NCI-H187 treated with DMSO at 0.1 percent for 48 hours (cell line): ENCODE measurements around the gene ACTN1.

ENCODE experiments used
- DNase-seq: peaks from one replicate; lab custom pipeline; 2025; lab: John Stamatoyannopoulos, UW

Gene ACTN1

DNA sequence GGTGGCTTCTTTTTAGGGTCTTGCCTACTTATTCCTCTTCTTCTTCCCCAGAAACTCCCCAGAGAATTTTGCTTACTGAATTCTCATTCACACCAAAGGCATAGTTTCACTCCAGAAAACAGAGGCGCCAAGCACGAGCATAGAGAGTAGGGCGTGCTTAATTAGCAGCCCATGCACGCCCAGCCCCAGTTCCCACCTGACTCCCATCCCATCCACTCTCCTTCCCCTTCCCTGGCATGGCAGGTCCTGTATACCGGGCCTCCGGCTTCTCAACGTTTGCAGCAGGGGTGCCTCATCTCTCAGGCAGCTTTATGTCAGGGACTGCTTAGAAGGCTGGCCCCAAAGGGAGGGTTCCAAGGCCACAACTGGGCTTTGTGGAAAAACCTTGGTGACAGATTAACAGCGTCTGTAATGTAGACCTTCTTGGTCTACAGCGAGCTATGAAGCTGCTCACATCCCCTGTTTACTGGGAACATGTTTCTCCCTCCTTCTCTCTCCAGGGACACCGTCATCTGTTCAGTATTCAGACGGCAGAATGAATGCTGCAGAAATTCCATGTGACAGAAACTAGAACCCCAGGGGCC is 62.7 kb downstream of the ACTN1 start:
- DNase-seq, result no peak

DNA sequence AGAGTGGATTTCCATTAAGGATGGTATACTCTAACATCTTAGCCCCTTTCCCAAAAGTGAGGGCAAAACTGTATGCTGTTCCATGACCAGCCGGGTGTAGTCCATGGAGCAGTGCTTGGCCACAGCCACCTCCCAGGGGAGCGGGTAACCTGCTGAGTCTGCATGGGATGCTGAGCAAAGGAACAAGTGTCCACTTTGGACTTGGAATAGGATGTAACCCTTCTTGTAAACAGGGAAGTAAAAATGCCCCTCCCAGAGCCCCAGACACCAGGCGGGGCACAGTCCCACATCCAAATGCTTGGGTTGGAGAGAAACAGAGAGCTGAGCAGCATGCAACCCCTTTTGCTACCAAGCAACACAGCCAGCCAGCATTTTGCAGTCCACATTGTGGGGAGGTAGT is 65.6 kb downstream of the ACTN1 start:
- no peak for DNase-seq

DNA sequence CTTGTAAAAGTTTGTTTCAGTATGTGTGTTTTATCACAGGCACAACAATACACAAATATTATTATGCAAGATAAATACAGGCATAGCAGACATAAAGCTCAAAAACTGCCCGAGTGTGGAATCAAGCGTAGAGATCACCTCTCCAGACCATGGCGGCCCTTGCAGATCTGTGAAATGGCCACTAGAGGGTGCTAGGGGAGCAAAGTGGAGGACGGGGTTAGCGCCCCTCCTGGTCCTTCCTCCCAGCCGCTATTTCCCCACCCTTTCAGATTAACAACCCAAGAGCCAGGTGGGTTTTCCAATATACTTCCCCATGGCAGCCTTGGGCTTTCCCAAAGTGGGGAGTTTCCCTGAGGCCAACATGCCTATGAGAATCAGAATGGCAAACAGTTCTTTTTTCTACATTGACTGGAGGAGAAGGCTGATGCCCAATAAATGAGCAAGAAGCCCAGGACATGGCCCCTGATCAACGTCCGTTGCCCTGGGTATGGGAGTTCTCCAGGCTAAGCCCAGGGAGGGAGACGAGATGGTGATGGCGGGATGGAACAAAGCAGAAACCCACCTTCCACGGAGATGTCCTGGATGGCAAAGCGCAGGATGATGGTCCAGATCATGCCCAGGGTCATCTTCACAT is 67.4 kb downstream of the ACTN1 start:
- DNase-seq, result peak; percentile 43

DNA sequence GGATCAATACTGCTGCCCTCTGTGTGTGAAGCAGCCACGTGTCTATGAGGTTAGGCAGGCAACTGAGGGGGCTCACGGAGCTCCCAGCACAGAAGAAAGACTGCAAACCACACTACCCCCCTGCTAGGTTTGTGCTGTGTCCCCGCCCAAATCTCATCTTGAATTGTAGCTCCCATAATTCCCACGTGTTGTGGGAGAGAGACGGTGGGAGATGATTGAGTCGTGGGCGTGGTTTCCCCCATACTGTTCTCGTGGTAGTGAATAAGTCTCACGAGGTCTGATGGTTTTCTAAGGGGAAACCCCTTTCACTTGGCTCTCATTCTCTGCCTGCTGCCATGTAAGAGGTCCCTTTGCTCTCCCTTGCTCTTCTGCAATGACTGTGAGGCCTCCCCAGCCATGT is 68.6 kb downstream of the ACTN1 start:
- no peak for DNase-seq

DNA sequence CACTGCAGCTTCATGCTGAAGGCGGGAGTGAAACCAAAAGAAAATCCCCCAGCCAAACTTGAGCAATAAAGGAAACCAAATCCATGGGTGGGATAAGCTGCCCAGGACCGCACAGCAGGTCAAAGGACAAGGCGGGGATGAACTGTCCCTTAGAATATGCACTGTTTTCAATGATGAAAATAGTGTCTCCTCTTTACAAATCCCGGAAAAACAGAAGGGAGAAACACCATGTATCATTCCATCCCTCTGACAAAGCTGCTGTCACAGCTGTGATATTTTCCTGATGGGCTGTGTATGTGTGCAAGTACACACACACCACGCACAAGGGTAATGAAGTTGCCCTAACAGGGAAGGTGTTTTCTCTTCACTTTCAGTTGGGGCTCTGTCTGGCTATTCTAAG is 70.3 kb downstream of the ACTN1 start:
- DNase-seq, result no peak

DNA sequence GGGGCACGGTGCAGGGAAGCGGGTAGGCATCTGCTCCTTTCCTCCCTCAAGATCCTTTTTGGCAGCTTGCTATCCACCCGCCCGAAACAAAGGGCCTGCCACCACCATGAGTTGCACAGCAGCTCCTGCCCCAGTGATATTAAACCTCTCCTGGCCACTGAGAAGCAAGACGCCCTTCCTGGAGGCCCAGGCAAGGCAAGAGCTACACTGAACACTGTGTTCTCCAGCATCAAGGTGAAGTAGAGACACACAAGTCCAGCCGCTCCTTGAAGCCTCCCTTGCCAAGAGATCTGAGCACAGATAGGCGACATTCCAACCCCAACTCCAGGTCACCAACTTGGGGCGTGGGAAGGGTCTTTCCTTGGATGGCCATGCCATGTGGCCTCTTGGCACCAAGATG is 70.9 kb downstream of the ACTN1 start:
- no peak for DNase-seq

DNA sequence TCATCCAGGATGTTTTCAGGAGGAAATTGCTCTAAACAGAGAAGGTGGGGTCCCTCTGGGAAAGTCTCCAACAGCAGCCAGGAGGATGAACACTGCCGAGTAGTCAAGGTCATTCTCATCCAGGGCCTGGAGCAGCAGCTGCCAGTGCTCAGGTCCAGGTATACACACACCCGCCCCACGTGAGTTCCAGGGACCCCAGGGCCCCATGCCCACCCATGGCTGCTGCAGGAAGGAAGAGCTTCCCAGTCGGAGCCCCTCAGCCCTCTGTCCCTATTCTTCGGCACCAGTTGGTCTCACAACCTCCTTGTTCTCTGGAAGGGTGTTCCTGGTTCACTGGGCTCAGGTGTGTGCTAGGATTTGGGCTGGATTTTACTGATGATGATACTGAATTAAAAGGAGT is 72.7 kb downstream of the ACTN1 start:
- DNase-seq, result no peak

DNA sequence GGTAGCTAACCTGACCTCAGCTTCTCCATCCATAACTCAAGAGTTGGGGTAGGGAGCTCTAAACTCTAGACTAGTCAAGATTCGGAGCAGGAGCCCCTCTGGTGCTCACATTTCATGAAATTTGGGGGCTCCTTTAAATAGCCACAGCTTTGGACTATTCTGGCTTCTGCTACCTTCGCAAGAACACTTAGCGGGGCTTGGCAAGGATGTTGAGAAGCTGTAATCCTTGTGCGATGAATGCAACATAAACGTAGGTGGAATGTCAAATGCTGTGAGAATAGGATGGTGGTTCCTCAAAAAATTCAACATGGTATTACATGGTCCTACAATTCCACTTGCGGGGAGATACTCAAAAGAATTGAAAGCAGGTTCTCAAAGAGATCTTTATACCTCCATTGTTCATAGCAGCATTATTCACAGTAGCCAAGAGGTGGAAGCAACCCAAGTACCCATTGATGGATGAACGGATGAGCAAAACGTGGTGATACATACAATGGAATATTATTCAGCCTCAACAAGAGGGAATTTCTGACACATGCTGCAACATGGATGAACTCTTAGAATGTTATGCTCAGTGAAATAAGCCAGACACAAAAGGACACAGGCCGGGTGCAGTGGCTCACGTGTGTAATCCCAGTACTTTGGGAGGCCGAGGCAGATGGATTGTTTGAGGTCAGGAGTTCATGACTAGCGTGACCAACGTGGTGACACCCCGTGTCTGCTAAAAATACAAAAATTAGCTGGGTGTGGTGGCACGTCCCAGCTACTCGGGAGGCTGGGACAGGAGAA is 73.8 kb downstream of the ACTN1 start:
- DNase-seq, result no peak

DNA sequence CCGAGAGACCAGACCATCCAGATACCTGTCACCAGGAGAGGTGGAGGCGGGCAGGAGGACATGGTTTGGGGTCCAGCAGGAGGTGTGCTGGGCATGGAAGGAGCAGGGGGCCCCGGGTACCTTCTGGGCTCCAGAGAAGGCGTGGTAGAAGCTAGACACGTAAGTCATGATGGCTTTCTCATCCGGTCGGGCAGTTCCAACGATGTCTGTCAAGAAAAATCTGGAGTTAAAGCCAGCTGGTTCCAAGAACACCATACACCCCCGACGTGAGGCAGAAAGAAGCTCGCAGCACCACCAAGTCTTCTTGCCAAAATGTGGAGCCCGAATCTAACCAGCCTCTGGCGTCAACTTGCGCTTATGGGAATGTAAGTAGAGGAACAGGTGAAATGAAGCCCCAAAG is 76.7 kb downstream of the ACTN1 start:
- DNase-seq, result no peak

DNA sequence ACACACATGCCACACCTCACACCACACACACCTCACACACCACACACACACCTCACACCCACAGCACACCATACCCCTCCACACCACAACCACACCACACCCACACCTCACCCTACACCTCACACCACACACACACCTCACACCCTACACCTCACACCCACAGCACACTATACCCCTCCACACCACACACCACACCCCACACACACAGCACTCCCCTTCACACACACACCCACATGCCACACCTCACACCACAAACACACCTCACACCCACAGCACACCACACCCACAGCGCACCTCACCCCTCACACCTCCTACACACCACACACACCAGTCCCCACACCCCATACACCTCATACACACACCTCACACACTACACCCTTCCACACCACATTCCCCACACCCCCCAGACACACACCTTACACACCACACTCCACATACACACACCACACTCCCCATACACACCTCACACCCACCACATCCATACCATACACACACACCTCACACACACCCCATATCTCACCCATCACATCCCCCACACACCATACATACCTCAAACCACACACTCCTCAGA is 80.0 kb downstream of the ACTN1 start:
- no peak for DNase-seq

DNA sequence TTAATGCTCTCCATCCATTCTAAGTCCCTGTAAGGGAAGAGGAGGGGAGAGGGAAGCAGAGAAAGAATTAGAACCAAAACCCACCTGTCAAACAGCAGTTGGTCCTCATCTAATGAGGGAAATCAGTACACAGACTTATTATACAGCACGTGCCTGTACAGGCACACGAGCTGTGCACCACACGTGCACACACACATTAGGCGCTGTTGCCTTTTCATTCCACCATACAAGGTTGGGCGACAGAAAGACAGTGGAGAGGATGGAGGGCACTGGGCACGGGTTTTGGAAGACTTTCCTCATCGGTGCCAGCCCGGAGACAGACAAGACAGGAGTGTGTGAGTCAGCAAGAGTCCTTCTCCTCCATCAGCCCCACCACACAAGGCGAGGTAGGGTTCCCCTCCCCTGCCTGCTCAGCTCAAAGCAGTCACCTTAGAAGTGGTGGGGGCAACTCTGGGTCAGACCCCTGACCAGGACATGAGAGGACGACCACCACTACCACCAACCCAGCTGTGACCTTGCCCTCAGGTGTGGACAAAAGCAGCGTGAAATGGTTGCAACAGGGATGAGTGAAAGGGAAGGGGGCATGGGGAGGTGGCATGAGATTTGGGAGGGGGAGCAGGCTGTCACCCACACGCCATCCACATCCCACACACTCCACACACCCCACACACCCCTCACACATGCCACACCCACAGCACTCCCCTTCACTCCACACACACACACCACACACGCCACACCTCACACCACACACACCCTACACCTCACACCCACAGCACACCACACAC is 80.7 kb downstream of the ACTN1 start:
- DNase-seq, result no peak

DNA sequence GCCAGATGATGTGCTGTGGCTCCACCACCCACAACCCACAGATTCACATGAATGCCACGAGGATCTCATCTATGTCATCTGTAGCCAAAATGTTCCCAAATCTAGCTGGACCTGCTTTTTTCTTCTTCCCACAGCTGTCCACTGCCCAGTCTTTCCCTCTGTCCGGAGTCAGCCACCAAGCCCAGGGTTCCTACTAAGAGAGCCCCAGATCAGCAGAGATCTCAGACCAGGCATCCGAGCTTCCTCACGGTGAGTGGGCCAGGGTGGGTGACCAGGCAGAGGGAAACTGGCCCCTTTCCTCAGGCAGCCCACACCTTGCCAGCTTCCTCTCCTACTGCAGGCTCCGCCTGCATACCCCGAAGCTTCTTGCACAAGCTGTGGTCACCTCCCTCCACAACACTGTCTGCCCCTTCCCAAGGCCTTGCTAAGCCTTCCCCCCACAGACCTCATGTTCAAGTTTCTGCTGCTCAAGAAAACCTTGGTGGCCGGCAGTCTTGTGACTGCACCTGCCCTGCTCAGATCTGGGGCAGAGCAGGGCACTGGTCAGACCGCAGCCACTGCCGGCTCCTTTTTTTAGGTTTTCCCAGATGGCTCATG is 81.4 kb downstream of the ACTN1 start:
- DNase-seq, result no peak

DNA sequence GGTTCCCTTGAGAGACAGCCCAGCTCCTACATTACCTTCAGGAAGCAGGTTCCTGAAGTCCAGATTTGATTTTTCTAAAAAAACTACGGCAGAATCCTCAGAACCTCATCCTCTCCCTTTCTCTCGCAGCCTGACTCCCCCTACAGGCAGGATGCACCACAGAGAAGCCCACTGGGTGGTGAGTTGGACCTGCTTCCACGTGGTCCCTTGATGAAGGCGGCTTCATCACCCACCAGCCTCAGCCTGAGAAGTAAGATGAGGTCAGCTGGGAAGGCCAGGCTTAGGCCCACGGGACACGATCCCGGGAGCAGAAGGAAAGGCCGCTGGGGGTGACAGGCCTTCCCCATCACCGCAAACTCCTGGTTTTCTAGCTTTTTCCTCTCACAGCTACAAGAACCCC is 83.0 kb downstream of the ACTN1 start:
- DNase-seq, result no peak

DNA sequence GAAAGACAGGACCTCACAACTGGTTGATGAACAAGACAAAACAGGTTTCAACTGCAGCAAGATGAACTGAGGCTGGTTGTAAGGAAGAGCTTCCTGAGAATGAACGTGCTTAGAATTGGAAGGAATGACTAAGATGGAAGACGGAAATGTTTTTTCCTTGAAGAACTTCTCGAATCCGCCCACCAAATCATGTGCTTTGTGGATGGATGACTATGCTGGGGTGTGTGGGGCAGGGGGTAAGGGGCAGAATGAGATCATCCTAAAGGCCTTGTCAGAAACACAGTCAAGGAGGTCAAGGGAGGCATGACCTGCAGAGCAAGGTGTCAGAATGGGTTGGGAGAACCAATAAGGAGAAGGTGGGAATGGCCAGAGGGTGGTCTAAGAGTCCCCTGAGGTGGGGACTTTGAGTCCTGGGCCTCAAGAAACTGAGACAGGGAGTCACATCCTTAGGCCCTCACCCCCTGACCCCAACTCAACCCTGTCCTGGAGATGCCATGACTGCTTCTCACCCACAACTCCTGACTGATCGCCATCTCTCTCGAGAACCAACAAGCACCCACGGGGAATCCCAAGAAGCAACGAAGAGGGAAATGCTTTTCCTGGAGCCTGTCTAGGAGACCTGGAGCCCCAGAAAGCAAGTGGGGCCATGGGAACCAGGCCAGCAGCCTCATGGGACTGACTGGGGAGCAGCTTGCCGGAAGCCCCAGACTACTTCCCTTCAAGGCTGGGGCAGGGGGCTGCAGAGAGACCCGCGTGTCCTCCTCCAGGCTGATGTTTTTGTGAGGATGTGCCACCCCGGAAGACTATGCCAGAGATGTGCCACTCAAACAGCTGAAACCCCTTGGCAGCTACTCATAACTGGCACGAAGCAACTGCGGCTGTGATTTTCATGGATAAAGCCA is 84.0 kb downstream of the ACTN1 start:
- DNase-seq, result no peak

DNA sequence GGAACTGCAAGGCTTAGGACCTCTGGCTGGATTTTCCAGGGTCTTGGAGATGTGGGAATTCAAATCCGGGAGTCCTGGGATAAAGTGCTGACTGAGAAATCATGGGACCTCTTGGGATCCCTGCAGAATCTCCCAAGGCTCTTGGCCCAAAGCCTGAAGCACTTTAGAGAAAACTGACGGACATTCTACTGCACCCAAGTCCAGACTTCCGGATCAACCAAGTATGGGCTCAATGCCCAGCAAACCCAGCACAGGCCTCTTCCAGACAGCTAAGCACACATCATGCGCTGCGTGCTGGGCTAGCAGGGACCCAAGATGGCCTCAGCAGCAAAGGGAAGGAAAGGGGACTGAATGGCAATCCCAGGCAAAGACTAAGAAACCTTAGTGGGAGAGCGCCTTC is 85.0 kb downstream of the ACTN1 start:
- DNase-seq, result no peak

DNA sequence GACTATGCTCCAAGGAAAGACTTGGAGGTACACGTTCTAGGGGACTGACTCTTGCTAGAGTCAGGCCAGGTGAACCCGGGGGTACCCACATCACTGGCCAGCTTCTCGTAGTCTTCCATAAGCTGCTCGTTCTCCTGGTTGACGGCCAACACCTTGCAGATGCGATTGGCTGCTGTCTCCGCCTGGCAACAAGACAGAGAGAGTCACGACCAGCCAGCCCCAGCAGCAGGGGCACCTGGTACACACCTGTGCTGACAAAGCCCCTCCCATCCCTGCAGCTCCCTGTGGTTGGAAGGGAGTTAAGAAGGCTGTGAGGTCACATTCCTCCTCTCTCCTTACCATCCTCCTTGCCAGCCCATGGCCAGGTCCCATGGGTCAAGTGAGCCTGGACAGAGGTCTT is 85.5 kb downstream of the ACTN1 start:
- DNase-seq, result no peak

DNA sequence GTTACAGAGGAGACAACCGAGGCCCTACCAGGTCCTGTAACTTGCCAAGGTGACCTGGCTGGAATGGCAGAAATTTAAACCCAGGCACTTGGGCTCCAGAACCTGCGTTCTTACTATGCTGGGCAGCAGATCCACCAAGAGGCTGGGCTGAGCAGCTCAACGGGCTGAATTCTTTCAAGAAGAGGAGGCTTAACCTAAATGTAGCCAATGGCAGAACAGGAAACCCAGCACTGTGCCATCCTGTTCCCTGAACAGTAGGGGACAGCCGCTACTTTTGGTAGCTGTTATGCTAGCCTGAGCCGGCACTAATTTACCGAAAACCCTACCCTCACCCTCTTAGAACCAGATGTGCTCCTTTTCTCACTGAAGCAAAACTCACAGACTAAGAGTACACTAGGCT is 86.1 kb downstream of the ACTN1 start:
- DNase-seq, result no peak

DNA sequence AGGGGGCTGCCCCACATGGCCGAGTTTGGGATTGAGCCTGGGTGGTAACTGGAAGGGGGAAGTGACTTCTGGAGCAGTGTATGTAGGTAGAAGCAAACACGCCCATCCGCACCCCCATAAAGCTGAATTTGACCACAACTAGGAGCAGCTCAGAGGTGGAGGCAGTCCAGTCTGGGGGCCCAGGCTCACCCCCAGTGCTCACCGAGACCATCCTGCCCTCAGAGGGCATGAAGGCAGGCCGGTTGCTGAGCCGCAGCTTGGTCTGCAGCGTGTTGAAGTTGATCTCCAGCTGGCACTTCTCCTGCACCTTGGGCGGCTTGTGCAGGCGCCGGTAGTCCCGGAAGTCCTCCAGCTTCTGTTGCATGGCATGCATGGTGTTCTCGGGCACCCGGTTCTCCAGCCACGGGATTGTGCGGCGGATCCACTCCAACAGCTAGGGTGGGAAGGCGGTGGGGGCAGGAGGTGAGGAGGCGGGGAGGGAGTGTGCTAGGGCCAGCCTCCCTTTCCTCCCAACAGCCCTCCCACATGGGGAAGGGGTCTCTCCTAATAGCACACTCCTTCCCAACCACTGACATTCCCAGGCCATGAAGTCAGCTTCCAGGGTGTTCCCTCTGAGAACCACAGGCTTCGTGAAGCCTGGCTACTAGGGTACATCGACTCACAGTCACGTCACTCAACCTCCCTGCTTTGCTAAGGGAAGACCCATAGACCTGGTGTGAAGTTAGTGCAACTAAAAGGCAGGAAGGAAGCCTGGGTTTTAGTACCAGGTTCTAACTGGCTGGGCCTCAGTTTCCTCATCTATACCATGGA is 87.0 kb downstream of the ACTN1 start:
- DNase-seq, result no peak

DNA sequence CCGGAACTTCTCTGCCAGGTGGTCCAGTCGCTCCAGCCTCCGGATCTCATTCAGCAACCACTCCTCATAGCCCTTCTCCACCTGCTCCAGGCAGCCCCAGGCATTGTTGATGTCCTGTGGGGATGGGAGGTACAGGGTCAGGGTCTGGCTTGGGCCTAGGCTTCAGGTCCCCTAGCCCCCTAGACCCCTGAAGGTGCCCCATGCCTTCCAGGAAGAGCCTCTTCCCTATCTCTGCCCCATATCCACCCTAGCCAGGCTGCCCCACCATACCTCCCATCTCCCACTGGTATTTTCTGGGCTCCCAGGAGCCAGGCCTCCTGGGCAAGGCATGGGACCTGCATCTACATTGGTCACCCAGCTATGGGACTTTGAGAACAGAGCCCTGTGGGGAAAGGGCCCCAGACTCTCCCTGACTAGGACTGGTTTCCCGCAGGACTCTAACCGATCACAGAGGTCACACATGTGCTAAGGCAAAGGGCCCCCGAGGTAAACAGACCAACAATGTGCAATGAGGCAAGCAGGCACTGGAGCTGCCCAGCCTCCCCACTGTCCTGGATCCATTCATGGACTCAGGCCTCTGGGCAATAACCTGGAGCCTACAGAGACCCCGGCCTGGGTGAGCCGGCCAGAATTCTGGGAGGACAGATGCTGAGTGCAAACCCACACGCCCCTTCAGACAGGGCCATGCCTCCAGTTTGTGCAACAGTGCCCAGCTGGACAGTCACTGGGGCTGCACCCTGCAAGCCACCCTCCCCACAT is 88.8 kb downstream of the ACTN1 start:
- no peak for DNase-seq
